Progenitor cell of endocrine pancreas (in vitro differentiated cells): Measurements from ENCODE around the gene GLTPD2. TPM values are rescaled to one million over a fixed set of nuclear protein-coding genes. Genes with fewer than 3 reads are reported as not detected.

Experiments
- DNase-seq: peaks from one replicate; pipeline ENCODE4 v3.0.0; 2021; ENCODE audit warnings: low spot score; ENCODE audit not compliant: unreplicated experiment
- H3K27ac Mint-ChIP-seq: 2 replicates; pipeline ENCODE4 v1.8.0; 2021; ENCODE audit warnings: mild to moderate bottlenecking, moderate library complexity, mixed read lengths
- H3K27me3 Mint-ChIP-seq: 2 replicates; pipeline ENCODE4 v1.8.0; 2021; ENCODE audit warnings: mixed read lengths
- H3K36me3 Mint-ChIP-seq: 2 replicates; pipeline ENCODE4 v1.8.0; 2022; ENCODE audit warnings: mixed read lengths; ENCODE audit not compliant: insufficient read depth
- H3K4me1 Mint-ChIP-seq: 2 replicates; pipeline ENCODE4 v1.8.0; 2021; ENCODE audit warnings: low read depth, mixed read lengths
- H3K4me3 Mint-ChIP-seq: 2 replicates; pipeline ENCODE4 v1.8.0; 2021; ENCODE audit warnings: low read depth, mild to moderate bottlenecking, moderate library complexity, mixed read lengths
- H3K9me3 Mint-ChIP-seq: 2 replicates; pipeline ENCODE4 v1.8.0; 2021; ENCODE audit warnings: low read depth, mixed read lengths
- CTCF ChIP-seq: fragments of 200-600 bp; sonication (generic); IDR thresholded peaks from one replicate; pipeline ENCODE4 v1.5.0; 2021; ENCODE audit warnings: antibody characterized with exemption, mild to moderate bottlenecking; ENCODE audit not compliant: unreplicated experiment
- total RNA-seq: library from RNA; stranded (reverse); gene quantifications from 2 replicates; pipeline ENCODE4 v1.2.1, GENCODE V29; 2021

Gene GLTPD2
- total RNA-seq, 1 donor from 2014 or later: 4.0 TPM

DNA sequence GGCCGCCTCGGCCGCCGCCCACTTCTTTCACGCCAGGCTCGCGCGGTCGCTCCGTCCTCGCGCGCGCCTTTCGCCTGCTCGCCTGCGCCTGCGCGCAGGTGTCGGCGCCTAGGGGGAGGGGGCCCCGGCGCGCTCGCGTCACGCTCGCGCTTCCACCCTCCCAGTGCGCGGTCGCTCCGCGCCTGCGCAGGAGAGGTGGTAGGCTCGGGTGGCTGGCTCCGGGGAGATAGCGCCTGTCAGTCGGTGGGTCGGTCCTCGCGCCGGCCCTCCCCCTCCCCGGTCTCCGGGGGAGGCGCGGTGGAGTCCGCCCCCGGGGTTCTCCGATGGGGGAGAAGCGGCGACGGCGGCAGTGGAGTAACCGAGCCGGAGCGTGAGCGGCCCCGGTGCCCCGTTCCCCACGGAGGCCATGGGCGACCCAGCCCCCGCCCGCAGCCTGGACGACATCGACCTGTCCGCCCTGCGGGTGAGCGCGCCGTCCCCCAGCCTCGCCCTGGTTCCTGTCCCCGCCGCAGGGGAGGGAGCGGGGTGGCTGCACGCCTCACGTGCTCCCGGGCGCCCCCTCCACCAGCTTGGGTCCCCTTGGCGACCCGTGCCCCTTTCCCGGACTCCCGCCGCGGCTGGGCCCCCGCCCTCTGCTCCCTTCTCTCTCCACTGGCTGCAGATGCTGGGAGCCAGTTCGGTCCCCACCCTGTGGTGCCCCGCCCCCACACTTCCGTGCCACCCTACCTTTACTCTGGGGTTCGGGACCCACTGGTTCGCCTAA lies 44.6 kb downstream of the GLTPD2 start, which contains the start of gene MINK1:
Gene MINK1, plus strand, starts transcription at position 163 of the 763 bp plus-strand sequence. Its CDS starts 244 bp downstream, at position 407.
- H3K4me1 Mint-ChIP-seq: peaks cover 33% of the 10 kb centered on the region
- peak within 1 kb of the TSS; percentile 98 for H3K27ac Mint-ChIP-seq
- H3K27me3 Mint-ChIP-seq: no peaks in the 10 kb centered on the region
- DNase-seq: peak; percentile 83
- TF ChIP-seq CTCF: no peak
- peaks cover 1% of the 10 kb centered on the region for H3K36me3 Mint-ChIP-seq
- no peaks in the 10 kb centered on the region for H3K9me3 Mint-ChIP-seq
- peak within 1 kb of the TSS; percentile 92 for H3K4me3 Mint-ChIP-seq

DNA sequence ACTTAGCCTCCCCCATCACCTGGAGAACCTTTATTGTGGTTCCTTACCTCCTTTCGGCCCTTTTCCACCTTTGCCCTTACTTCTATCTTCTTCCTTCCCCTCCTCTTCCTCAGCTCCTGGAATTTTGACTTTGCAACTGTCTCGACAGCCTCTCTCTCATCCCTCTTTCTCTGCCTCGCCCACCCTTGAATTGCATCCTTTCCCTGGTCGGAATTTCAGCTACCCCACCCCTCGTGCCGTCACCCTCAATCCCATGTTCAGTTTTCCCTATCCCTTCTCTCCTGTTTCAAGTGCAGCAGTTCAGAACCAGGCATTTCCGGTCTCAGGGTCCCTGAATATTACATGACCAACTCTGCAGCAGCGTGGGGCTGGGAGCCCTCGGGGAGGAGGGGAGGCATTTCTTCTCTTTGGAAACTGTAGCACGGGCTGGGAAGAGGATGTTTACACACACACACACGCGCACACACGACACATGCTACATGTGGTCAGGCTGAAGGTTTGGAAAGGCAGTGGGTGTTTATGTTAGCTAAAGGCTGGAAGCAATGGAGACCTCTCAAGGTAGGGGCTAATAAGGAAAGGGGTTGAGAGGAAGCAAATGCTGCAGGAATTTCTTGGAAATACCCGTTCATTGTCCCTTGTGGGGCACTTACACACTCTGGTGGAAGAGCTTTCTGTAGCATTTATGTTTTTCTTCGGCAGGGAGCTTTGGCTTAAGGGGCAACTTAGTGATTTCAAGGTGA lies 45.3 kb downstream of the GLTPD2 start:
- Mint-ChIP-seq H3K27me3 (no peaks in the 10 kb centered on the region), H3K4me3 (peak overlapping the region; percentile 92), H3K27ac (peak overlapping the region; percentile 98), H3K36me3 (peaks cover 2% of the 10 kb centered on the region), H3K4me1 (peaks cover 31% of the 10 kb centered on the region), H3K9me3 (no peaks in the 10 kb centered on the region)
- no peak for DNase-seq
- TF ChIP-seq CTCF: no peak

- TF ChIP-seq CTCF: no peak
- no peaks in the 10 kb centered on the region for H3K9me3 Mint-ChIP-seq
- no peak for DNase-seq
- H3K27me3 Mint-ChIP-seq: no peaks in the 10 kb centered on the region
- H3K4me3 Mint-ChIP-seq: peak overlapping the region; percentile 92
- H3K36me3 Mint-ChIP-seq: peaks cover 5% of the 10 kb centered on the region
- peaks cover 36% of the 10 kb centered on the region for H3K4me1 Mint-ChIP-seq
- H3K27ac Mint-ChIP-seq: peak overlapping the region; percentile 98
Observed at GRCh38 chr17:4834681-4835020, 45.9 kb downstream of the GLTPD2 start.

DNA sequence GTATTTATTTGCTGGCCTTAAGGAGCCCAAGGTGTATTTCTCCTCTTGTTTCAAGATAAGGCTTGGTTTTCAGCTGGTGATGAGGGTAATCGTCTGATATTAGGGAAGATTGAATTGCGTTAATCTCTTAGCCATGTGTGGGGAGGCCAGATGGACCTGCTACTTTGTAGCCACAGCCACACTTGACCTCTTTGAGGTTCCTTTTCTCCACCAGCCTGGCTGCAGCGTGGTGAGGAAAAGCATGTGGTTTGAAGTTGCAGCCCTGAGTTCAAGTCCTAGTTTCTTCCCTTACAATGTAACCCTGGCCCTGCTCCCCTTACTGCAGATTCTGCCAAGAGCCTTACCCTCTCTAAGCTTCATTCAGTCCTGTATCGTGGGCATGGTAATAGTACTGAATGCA lies 47.5 kb downstream of the GLTPD2 start:
- no peak for TF ChIP-seq CTCF
- Mint-ChIP-seq H3K27me3 (no peaks in the 10 kb centered on the region), H3K9me3 (no peaks in the 10 kb centered on the region), H3K27ac (peak overlapping the region; percentile 29), H3K4me3 (no peak overlapping the region), H3K4me1 (peaks cover 39% of the 10 kb centered on the region), H3K36me3 (peaks cover 5% of the 10 kb centered on the region)
- DNase-seq: no peak

DNA sequence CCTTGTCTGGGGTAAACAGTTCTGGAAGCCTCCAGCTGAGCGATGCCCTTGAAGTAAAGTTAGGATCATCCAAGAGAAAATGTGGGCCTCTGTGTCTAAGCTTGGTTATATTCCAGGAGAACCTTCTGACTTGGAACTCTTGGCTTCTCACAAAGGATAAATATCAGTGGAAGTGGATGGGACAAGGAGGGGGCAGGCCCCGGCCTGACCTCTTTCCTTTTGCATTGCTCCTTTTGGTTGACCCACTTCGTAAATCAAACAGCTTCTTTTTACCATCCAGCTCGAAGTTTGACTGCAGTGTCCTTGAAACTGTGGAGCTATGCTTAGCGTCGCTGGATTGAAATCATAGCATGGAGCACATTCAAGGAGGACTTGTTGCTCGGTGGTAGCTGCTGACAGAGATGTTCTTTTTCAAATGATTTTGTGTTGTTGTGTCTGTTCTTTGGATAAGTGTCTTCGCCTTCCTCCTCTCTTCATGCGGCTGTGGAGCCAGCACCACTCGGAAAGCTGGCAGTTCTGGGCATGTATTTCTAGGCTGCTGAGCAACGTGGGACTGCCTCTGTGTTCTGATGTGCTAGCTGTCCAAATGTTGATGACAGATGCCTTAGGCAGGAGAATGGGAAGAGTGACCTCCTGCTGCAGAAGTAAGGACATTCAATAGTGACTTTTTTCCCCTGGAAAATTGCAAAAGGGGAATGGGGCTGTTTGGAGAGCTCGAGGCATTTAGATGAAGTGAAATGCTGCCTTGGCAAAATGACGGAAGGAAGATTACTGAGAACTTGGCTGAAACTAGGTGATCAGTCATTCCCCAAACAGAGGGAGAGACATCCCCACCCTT lies 48.9 kb downstream of the GLTPD2 start:
- H3K9me3 Mint-ChIP-seq: no peaks in the 10 kb centered on the region
- H3K27ac Mint-ChIP-seq: no peak overlapping the region
- H3K27me3 Mint-ChIP-seq: no peaks in the 10 kb centered on the region
- H3K4me3 Mint-ChIP-seq: no peak overlapping the region
- DNase-seq: no peak
- peaks cover 39% of the 10 kb centered on the region for H3K4me1 Mint-ChIP-seq
- H3K36me3 Mint-ChIP-seq: peaks cover 5% of the 10 kb centered on the region
- TF ChIP-seq CTCF: no peak
